Liver (tissue), 3 donors: Measurements from ENCODE around the gene ZFP92.

Source experiments
- CTCF ChIP-seq: fragments of 150-350 bp; IDR thresholded peaks from 2 replicates; pipeline ENCODE4 v1.5.1; 2017; ENCODE audit warnings: improper control_type of control experiment, low read depth, low read length; ENCODE audit not compliant: missing input control
- RAD21 ChIP-seq, 2 donors: IDR thresholded peaks; 2 replicates each; pipeline ENCODE4 v1.6.1; 2016; ENCODE audit warnings: antibody characterized with exemption in 2 of 2, mild to moderate bottlenecking in 2 of 2
- REST ChIP-seq: IDR thresholded peaks from 2 replicates; pipeline ENCODE4 v1.6.1; 2016; ENCODE audit warnings: antibody characterized with exemption, mild to moderate bottlenecking
- donor health status: healthy.
- donor health status: healthy.

- TF ChIP-seq CTCF (no peak), REST (no peak), RAD21 (IDR thresholded peaks at IDR 0.05) (no peak)
Measured at GRCh38 chrX:153386097-153386496, 25.2 kb upstream of the ZFP92 start.
